Pancreas (tissue), 10 donors: ENCODE measurements around the gene ADH1A. TPM values are rescaled to one million over a fixed set of nuclear protein-coding genes. Genes with fewer than 3 reads are reported as not detected.

Experiments
- ATAC-seq, 4 donors: fragments of 200-7000 bp; cut with Tn5 transposase; one replicate each; pipeline versions ENCODE4 v1.8.0 to v1.9.1; 2020; ENCODE audit warnings: mild to moderate bottlenecking in 4 of 4, moderate library complexity in 4 of 4
- DNase-seq, 6 donors: peaks; one replicate each; pipeline ENCODE4 v3.0.0-alpha.2; 2020
- FAIRE-seq: peaks from 2 replicates; lab custom pipeline; 2012; peaks lifted over from hg19 to GRCh38; lab: Jason Lieb, UNC
- H3K27ac ChIP-seq, 4 donors: fragments of 200-600 bp; sonication (generic); 1 replicate in 3 of 4; 2 replicates in 1 of 4; pipeline versions ENCODE4 v1.5.0 to v1.8.0; 2020
- H3K27me3 ChIP-seq, 4 donors: fragments of 200-600 bp; one replicate each; pipeline ENCODE4 v1.8.0; 2021
- H3K36me3 ChIP-seq, 3 donors: fragments of 200-600 bp; sonication (generic) in 1 of 3; one replicate each; pipeline versions ENCODE4 v1.5.0 to v1.8.0; 2020 to 2021
- H3K4me1 ChIP-seq, 3 donors: fragments of 200-600 bp; one replicate each; pipeline ENCODE4 v1.8.0; 2021
- H3K4me3 ChIP-seq, 4 donors: fragments of 200-600 bp; sonication (generic) in 2 of 4; one replicate each; pipeline versions ENCODE4 v1.5.0 to v1.8.0; 2020 to 2021
- H3K9me3 ChIP-seq, 4 donors: fragments of 200-600 bp; one replicate each; pipeline ENCODE4 v1.8.0; 2021
- WGBS, 2 donors: extraction: QIAGEN DNeasy Blood & Tissue Kit; methylation state at CpG; one replicate each; pipeline ENCODE4 v1.1.7; 2013; 5-methylcytosine and 5-hydroxymethylcytosine counted together
- intact Hi-C, 3 donors: fragments of 100-400 bp; cut with DNase I; formaldehyde crosslinking; loops; one replicate each; pipeline versions ENCODE4 v1.11.1 to v1.14.2; 2022
- polyA plus RNA-seq, 2 donors: library from polyadenylated mRNA; stranded (reverse); fragments of 200-250 nt; gene quantifications; one replicate each; pipeline ENCODE4 v1.2.3, GENCODE V29; 2013
- total RNA-seq, 6 donors: library from RNA; stranded (reverse); fragmentation: NEBNext Ultra II Directional in 4 of 6; extraction: Animal tissue kit (Norgen Biotek cat#: 25700) in 4 of 6; gene quantifications; one replicate each; pipeline versions ENCODE4 v1.2.1 to v1.2.4, GENCODE V29; 2021 to 2023
- TF ChIP-seq, protein P1 (sequence below), 4 donors: fragments of 200-600 bp; sonication (generic) in 3 of 4; IDR thresholded peaks; one replicate each; pipeline versions ENCODE4 v1.5.0 to v1.8.0; 2021; ENCODE audit warnings: antibody characterized with exemption in 4 of 4
- donor health status: healthy with polysubstance abuse.
- donor health status: DM: no; HTN: no; CAD: no; lungs with moderate emphysema.
- donor health status: DM: no; HTN: no; CAD: no.
- donor health status: control.
- donor health status: control.
- donor health status: Bipolar disorder and iron deficiency.
- donor health status: DM: yes; HTN: yes; CAD: no.
- donor health status: DM: no; HTN: no; CAD: no.
- donor health status: DM: no; HTN: no; CAD: no.
- donor health status: DM: yes; HTN: yes; CAD: no.

Gene ADH1A
- 1 to 10 TPM in 1 of 6 donors, under 1 TPM in 5; 0.24 to 1.3 (median 0.64) TPM for total RNA-seq
- 1 to 10 TPM in 1 of 2 donors, under 1 TPM in 1; 0.19 to 2.1 TPM for polyA plus RNA-seq

- Histone ChIP-seq H3K27ac (no peak within 1 kb of the TSS), H3K9me3 (no peaks in the 10 kb centered on the region), H3K4me3 (no peak within 1 kb of the TSS), H3K27me3 (no peaks in the 10 kb centered on the region), H3K36me3 (no peaks in the 10 kb centered on the region), H3K4me1 (peaks cover 0 to 13% (median 0%) of the 10 kb centered on the region in 3 donors)
- FAIRE-seq (no peak), DNase-seq (no peak), ATAC-seq (peak; percentile 32 to 65 (median 49))
- WGBS, 2 donors, result 5 to 11% methylated on average over 3 of the region's 3 CpGs
- TF ChIP-seq, protein P1, sequence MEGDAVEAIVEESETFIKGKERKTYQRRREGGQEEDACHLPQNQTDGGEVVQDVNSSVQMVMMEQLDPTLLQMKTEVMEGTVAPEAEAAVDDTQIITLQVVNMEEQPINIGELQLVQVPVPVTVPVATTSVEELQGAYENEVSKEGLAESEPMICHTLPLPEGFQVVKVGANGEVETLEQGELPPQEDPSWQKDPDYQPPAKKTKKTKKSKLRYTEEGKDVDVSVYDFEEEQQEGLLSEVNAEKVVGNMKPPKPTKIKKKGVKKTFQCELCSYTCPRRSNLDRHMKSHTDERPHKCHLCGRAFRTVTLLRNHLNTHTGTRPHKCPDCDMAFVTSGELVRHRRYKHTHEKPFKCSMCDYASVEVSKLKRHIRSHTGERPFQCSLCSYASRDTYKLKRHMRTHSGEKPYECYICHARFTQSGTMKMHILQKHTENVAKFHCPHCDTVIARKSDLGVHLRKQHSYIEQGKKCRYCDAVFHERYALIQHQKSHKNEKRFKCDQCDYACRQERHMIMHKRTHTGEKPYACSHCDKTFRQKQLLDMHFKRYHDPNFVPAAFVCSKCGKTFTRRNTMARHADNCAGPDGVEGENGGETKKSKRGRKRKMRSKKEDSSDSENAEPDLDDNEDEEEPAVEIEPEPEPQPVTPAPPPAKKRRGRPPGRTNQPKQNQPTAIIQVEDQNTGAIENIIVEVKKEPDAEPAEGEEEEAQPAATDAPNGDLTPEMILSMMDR (IDR thresholded peaks at IDR 0.05), result no peak
- intact Hi-C loops, result no loop called here
Measured at GRCh38 chr4:99290848-99291786, at the start of gene ADH1A. ADH1A (minus strand) TSS chr4:99290985; CDS start chr4:99290914, 71 bp downstream.

- WGBS, 2 donors, result 88 to 98% methylated on average over 3 of the region's 3 CpGs
- FAIRE-seq, result no peak
Measured at GRCh38 chr4:99339172-99339571, 48.4 kb upstream of the ADH1A start.

DNA sequence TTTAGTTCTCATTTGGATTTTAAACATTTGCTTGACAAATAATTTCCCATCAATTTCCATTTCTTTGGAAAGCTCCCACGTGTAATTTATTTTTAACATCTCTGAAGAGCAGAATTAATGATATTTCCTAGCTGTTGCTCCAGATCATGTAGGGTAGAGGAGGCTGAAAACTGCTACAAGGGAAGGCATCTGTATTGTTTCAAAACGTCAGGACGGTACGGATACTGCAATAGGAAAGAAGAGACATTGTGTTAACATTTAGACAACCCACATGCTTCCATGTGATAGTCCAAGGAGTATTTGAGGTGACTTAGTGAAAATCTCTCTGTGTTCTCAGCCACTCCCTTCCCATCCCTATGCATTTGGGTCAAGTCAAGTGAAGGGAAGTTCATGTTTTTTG is 45.8 kb upstream of the ADH1A start:
- DNase-seq (no peak), FAIRE-seq (no peak), ATAC-seq (no peak)
- Histone ChIP-seq H3K36me3 (no peaks in the 10 kb centered on the region), H3K4me1 (peaks cover 0 to 3% (median 0%) of the 10 kb centered on the region in 3 donors), H3K4me3 (no peak overlapping the region), H3K27me3 (no peaks in the 10 kb centered on the region), H3K9me3 (no peaks in the 10 kb centered on the region), H3K27ac (no peak overlapping the region)
- TF ChIP-seq, protein P1 (IDR thresholded peaks at IDR 0.05), result no peak
- intact Hi-C loops, result no loop called here
- WGBS, 2 donors, result 68 to 72% methylated on average over 4 of the region's 4 CpGs

More at GRCh38 chr4:99339172-99339571, 48.4 kb upstream of the ADH1A start:
- ATAC-seq, result no peak
- no peaks in the 10 kb centered on the region for H3K27me3 ChIP-seq
- peaks cover 0 to 6% (median 0%) of the 10 kb centered on the region in 3 donors for H3K36me3 ChIP-seq
- intact Hi-C loops, result no loop called here
- no peak overlapping the region for H3K4me3 ChIP-seq
- TF ChIP-seq, protein P1 (IDR thresholded peaks at IDR 0.05), result no peak
- no peaks in the 10 kb centered on the region for H3K4me1 ChIP-seq
- no peak for DNase-seq
- H3K9me3 ChIP-seq, result no peaks in the 10 kb centered on the region
- no peak overlapping the region for H3K27ac ChIP-seq

- H3K27ac ChIP-seq, result no peak overlapping the region
- peaks cover 0 to 3% (median 0%) of the 10 kb centered on the region in 3 donors for H3K4me1 ChIP-seq
- WGBS, 2 donors, result 63 to 80% methylated on average over 1 of the region's 1 CpG
- no peaks in the 10 kb centered on the region for H3K27me3 ChIP-seq
- TF ChIP-seq, protein P1 (IDR thresholded peaks at IDR 0.05), result no peak
- intact Hi-C loops, result no loop called here
- no peak for ATAC-seq
- FAIRE-seq, result no peak
- no peak for DNase-seq
- no peaks in the 10 kb centered on the region for H3K9me3 ChIP-seq
- no peaks in the 10 kb centered on the region for H3K36me3 ChIP-seq
- H3K4me3 ChIP-seq, result no peak overlapping the region
Measured at GRCh38 chr4:99334880-99335279, 44.1 kb upstream of the ADH1A start.
